Lower lobe of right lung (tissue), 2 donors: ENCODE data around the gene TCP11L2. TPM values are rescaled to one million over a fixed set of nuclear protein-coding genes. Genes with fewer than 3 reads are reported as not detected.

Source experiments
- ATAC-seq, 2 donors: fragments of 200-7000 bp; cut with Tn5 transposase; one replicate each; pipeline ENCODE4 v1.9.1; 2020 to 2022; ENCODE audit warnings: mild to moderate bottlenecking in 2 of 2, moderate library complexity in 2 of 2
- DNase-seq: peaks from one replicate; pipeline ENCODE4 v3.0.0-alpha.2; 2020
- H3K27ac ChIP-seq: fragments of 200-600 bp; one replicate; pipeline ENCODE4 v1.8.0; 2022
- H3K27me3 ChIP-seq: fragments of 200-600 bp; one replicate; pipeline ENCODE4 v1.8.0; 2022; ENCODE audit warnings: low read depth
- H3K36me3 ChIP-seq: fragments of 200-600 bp; one replicate; pipeline ENCODE4 v1.8.0; 2022; ENCODE audit warnings: mild to moderate bottlenecking
- H3K4me1 ChIP-seq: fragments of 200-600 bp; one replicate; pipeline ENCODE4 v1.8.0; 2022
- H3K4me3 ChIP-seq: fragments of 200-600 bp; one replicate; pipeline ENCODE4 v1.8.0; 2022; ENCODE audit warnings: mild to moderate bottlenecking
- H3K9me3 ChIP-seq: fragments of 200-600 bp; one replicate; pipeline ENCODE4 v1.8.0; 2022
- CTCF ChIP-seq: fragments of 200-600 bp; IDR thresholded peaks from one replicate; pipeline ENCODE4 v1.8.0; 2022; ENCODE audit warnings: antibody characterized with exemption, mild to moderate bottlenecking
- intact Hi-C: fragments of 100-400 bp; cut with DNase I; formaldehyde crosslinking; loops from one replicate; pipeline ENCODE4 v1.11.0; 2022
- long read RNA-seq: library from polyadenylated mRNA; unstranded; transcript quantifications from one replicate; pipeline ENCODE4 v2.0.0, GENCODE V29; 2021
- total RNA-seq: library from RNA; stranded (reverse); fragmentation: NEBNext Ultra II Directional; extraction: Animal tissue kit (Norgen Biotek cat#: 25700); gene quantifications from one replicate; pipeline ENCODE4 v1.2.1, GENCODE V29; 2021
- donor health status: DM: no; HTN: yes; CAD: no; lungs with severe emphysema.

TCP11L2 gene
- total RNA-seq: 56.1 TPM
- long read RNA-seq, partial matches to known transcripts: 3 of 23 reads
- long read RNA-seq, other reads (novel, unspliced or antisense): 12 of 23 reads

DNA sequence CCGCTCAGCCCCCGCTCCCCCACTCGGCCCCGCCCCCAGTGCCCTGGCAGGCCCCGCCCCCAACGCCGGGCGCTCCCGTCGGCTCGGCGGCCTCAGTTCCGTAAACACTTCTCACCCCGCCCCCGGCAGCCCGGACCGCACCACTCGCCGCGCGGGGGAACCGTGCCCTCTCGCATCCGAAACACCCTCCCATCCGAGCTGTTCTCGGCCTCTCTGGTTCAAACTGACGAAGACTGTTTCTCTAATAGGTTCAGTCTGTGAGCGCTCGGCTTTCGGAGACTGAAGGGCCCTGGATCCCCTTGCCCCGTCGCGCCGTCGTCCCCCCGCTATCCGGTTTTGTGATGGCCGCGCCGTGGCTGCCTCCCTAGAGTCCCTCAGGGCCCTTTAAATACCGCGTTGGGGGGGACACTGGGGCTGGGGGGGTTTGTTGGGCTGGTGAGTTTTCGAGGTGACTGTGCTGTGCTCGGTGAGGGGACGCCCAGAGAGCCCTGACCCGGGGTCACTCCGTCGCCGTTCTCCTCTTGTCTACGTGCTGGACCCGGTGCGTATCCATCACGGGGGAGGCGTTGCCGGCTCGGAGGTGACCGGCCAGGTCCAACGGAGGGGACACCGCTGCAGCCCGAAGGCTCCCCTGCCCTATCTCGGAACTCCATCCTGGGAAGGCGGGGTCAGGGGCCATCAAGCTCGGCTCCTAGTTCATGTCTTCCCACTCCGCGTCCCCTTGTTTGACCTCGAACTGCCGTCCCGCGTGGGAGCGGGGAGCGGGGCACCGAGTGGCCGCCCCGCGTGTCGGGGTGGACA, at the start of gene TCP11L2:
TCP11L2 (plus strand) TSS at position 333 of the 801 bp plus-strand sequence. CDS start 8,343 bp downstream, outside the sequence.
- H3K36me3 ChIP-seq: no peaks in the 10 kb centered on the region
- peak; percentile 93 for DNase-seq
- TF ChIP-seq CTCF: no peak
- peak within 1 kb of the TSS; percentile 97 for H3K4me3 ChIP-seq
- no peaks in the 10 kb centered on the region for H3K27me3 ChIP-seq
- peak within 1 kb of the TSS; percentile 98 for H3K27ac ChIP-seq
- intact Hi-C loops: loop anchor here (10.0 kb wide), 1 partner anchor 52 kb away; the partner anchor contains the start of gene POLR3B
- peak; percentile 93 to 95 for ATAC-seq
- H3K9me3 ChIP-seq: no peaks in the 10 kb centered on the region
- H3K4me1 ChIP-seq: peaks cover 60% of the 10 kb centered on the region

DNA sequence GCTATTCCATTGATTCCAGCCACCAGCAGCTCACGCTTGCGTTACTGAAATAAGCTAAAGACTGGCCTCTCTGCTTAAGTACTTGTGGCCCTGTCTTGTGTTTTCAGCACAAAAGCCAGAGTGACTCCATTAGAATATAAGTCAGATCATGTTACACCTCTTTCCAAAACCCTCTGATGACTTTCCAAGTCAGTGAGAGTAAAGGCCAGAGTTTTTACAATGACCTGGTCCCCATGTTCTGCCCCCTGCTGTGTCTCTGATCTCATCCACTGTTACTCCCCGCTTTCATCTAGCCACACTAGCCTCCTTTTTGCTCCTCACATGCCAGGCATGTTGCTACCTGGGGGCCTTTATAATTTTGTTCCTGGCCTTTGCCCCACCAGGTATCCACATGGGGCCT, 47.8 kb upstream of the TCP11L2 start:
- no peaks in the 10 kb centered on the region for H3K27me3 ChIP-seq
- ATAC-seq: no peak
- intact Hi-C loops: no loop called here
- H3K4me3 ChIP-seq: no peak overlapping the region
- H3K4me1 ChIP-seq: no peaks in the 10 kb centered on the region
- no peak overlapping the region for H3K27ac ChIP-seq
- TF ChIP-seq CTCF: no peak
- H3K36me3 ChIP-seq: no peaks in the 10 kb centered on the region
- no peaks in the 10 kb centered on the region for H3K9me3 ChIP-seq
- DNase-seq: no peak

DNA sequence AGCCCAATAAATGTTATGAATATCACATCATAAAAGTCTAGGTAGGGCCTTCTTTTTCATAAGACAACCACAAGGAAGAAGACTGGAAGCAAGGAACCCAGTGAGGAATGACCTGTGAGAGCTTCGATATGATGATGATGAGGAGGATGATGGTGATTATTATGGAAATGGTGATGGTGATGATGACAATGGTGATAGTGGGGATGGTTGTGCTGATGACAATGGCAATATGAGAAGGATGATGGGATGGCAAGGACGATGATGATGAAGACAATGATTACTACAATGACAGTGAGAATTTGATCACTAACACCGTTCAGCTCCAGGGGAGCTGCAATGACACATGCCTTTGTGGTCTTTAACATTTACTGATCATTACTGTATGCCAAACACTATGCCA, 47.0 kb upstream of the TCP11L2 start:
- Histone ChIP-seq H3K9me3 (no peaks in the 10 kb centered on the region), H3K36me3 (no peaks in the 10 kb centered on the region), H3K4me1 (no peaks in the 10 kb centered on the region), H3K4me3 (no peak overlapping the region), H3K27ac (no peak overlapping the region), H3K27me3 (no peaks in the 10 kb centered on the region)
- intact Hi-C loops: no loop called here
- DNase-seq (no peak), ATAC-seq (no peak)
- TF ChIP-seq CTCF: no peak

DNA sequence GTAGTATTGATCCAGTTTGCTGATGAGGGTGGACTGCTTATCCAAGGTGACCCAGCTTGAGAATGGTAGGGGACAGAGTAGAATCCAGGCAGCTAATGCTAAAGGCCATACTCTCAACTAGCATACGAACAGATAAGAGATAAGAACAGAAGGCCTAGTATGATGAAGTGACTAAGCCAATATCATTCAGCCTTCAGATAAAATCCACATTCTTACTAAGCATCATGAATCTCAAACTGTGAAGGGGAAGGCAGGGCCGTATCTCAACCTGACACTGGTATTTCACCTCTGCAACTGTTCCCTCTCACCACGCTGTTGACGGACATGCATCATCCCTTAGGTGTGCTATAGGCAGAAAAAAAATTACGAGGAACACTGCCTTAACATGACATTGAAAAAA, 46.6 kb upstream of the TCP11L2 start:
- no peaks in the 10 kb centered on the region for H3K27me3 ChIP-seq
- DNase-seq (no peak), ATAC-seq (no peak)
- TF ChIP-seq CTCF: no peak
- no peaks in the 10 kb centered on the region for H3K36me3 ChIP-seq
- H3K9me3 ChIP-seq: no peaks in the 10 kb centered on the region
- H3K4me1 ChIP-seq: no peaks in the 10 kb centered on the region
- intact Hi-C loops: no loop called here
- no peak overlapping the region for H3K27ac ChIP-seq
- no peak overlapping the region for H3K4me3 ChIP-seq

- H3K9me3 ChIP-seq: no peaks in the 10 kb centered on the region
- H3K27ac ChIP-seq: no peak overlapping the region
- ATAC-seq (no peak), DNase-seq (no peak)
- H3K4me3 ChIP-seq: no peak overlapping the region
- no peak for TF ChIP-seq CTCF
- H3K4me1 ChIP-seq: no peaks in the 10 kb centered on the region
- no peaks in the 10 kb centered on the region for H3K36me3 ChIP-seq
- intact Hi-C loops: no loop called here
- H3K27me3 ChIP-seq: no peaks in the 10 kb centered on the region
These were observed 46.0 kb upstream of the TCP11L2 start for GRCh38 chr12:106256524-106256923.
